Liver (tissue), 3 donors: ENCODE data around the gene TPD52L1.

Source experiments
- CTCF ChIP-seq: fragments of 150-350 bp; IDR thresholded peaks from 2 replicates; pipeline ENCODE4 v1.5.1; 2017; ENCODE audit warnings: improper control_type of control experiment, low read depth, low read length; ENCODE audit not compliant: missing input control
- FOXA2 ChIP-seq: IDR thresholded peaks from 2 replicates; pipeline ENCODE4 v1.6.1; 2016; ENCODE audit warnings: antibody characterized with exemption
- TAF1 ChIP-seq: conservative IDR thresholded peaks from 2 replicates; pipeline ENCODE4 v1.6.1; 2016; ENCODE audit warnings: antibody characterized with exemption, mild to moderate bottlenecking
- donor health status: healthy.
- donor health status: healthy.

GRCh38 chr6:125294036-125294435 is 140.5 kb downstream of the TPD52L1 start:
- TF ChIP-seq TAF1 (no peak), CTCF (no peak), FOXA2 (no peak)
